HepG2 (cell line): ENCODE data around the gene ISY1. TPM values are rescaled to one million over a fixed set of nuclear protein-coding genes. Genes with fewer than 3 reads are reported as not detected.

Experiments
- ATAC-seq: fragments of 200-7000 bp; cut with Tn5 transposase; 3 replicates; pipeline ENCODE4 v1.9.1; 2020; ENCODE audit warnings: mild to moderate bottlenecking, moderate library complexity
- BruUV-seq: library from RNA; stranded (reverse); fragments of 400-500 nt; replicated peaks from 2 replicates; lab custom pipeline; 2021; lab: Mats Ljungman, UMichigan
- CTCF ChIA-PET: fragments of 300-600 bp; formaldehyde crosslinking; extraction: SDS; loops from one replicate; lab custom pipeline; 2021; ENCODE audit warnings: low total read pairs, inconsistent platforms, low intra/inter-chr PET ratio; lab: Yijun Ruan, JAX
- POLR2A ChIA-PET: fragments of 350-600 bp; sonication (Branson Sonifier 250); formaldehyde crosslinking; loops from one replicate; lab custom pipeline; 2020; ENCODE audit warnings: antibody characterized with exemption, inconsistent platforms; lab: Yijun Ruan, JAX
- DNase-seq: peaks from one replicate; pipeline ENCODE4 v3.0.0-alpha.2; 2015; ENCODE audit warnings: low spot score
- FAIRE-seq: peaks from 3 replicates; lab custom pipeline; 2011; peaks lifted over from hg19 to GRCh38; lab: Jason Lieb, UNC
- H2AFZ ChIP-seq: one replicate; pipeline ENCODE4 v1.6.1; 2011; ENCODE audit warnings: low read length, inconsistent platforms
- H3K27ac ChIP-seq: fragments of 300-600 bp; 3 replicates; pipeline ENCODE4 v1.8.0; 2011; ENCODE audit warnings: mixed run types, mild to moderate bottlenecking, mixed read lengths, low read length, inconsistent platforms; ENCODE audit not compliant: insufficient read depth; ENCODE audit errors: extremely low read length
- H3K27me3 ChIP-seq, 2 experiments: fragments of 200-600 bp in 1 of 2; 2 replicates in 1 of 2; 3 replicates in 1 of 2; pipeline versions ENCODE4 v1.6.0 to v1.8.0; 2011; ENCODE audit warnings: low read length in 2 of 2, mild to moderate bottlenecking in 2 of 2, moderate library complexity in 2 of 2, inconsistent platforms in 1 of 2; ENCODE audit not compliant: insufficient read depth in 2 of 2, control insufficient read depth in 1 of 2
- H3K36me3 ChIP-seq, 2 experiments: fragments of 200-600 bp in 1 of 2; replicated peaks in 1 of 2; 2 replicates in 1 of 2; 3 replicates in 1 of 2; pipeline versions ENCODE4 v1.5.1 to v1.8.0; 2011; ENCODE audit warnings: low read length in 2 of 2, inconsistent platforms in 1 of 2; ENCODE audit not compliant: insufficient read depth in 2 of 2, control insufficient read depth in 1 of 2
- H3K4me1 ChIP-seq: 2 replicates; pipeline ENCODE4 v1.5.1; 2012; ENCODE audit warnings: low read length, inconsistent platforms; ENCODE audit not compliant: insufficient read depth
- H3K4me2 ChIP-seq: 2 replicates; pipeline ENCODE4 v1.6.0; 2011; ENCODE audit warnings: low read depth, low read length, inconsistent platforms
- H3K4me3 ChIP-seq, 3 experiments: fragments of 200-600 bp in 1 of 3; sonication (generic), shearing (Covaris generic) in 1 of 3; replicated peaks in 1 of 3; 2 replicates each; pipeline ENCODE4 v1.5.1; 2011 to 2016; ENCODE audit warnings: low read length in 3 of 3, inconsistent platforms in 2 of 3, low read depth in 2 of 3, mild to moderate bottlenecking in 2 of 3, control low read depth in 1 of 3, mixed read lengths in 1 of 3; ENCODE audit not compliant: insufficient read depth in 1 of 3
- H3K79me2 ChIP-seq: one replicate; pipeline ENCODE4 v1.6.1; 2011; ENCODE audit warnings: low read length, inconsistent platforms; ENCODE audit not compliant: insufficient read depth
- H3K9ac ChIP-seq: 2 replicates; pipeline ENCODE4 v1.6.0; 2011; ENCODE audit warnings: mild to moderate bottlenecking, low read depth, low read length, inconsistent platforms; ENCODE audit not compliant: insufficient read depth
- H3K9me3 ChIP-seq: 2 replicates; pipeline ENCODE4 v1.5.1; 2012; ENCODE audit warnings: mild to moderate bottlenecking, low read length
- H4K20me1 ChIP-seq: 2 replicates; pipeline ENCODE4 v1.6.0; 2011; ENCODE audit warnings: inconsistent platforms, mild to moderate bottlenecking, low read length, moderate library complexity; ENCODE audit not compliant: insufficient read depth
- AHR ChIP-seq: IDR thresholded peaks from 2 replicates; pipeline ENCODE4 v1.6.1; 2018; ENCODE audit warnings: missing genetic modification reagents, missing compliant biosample characterization
- CTCF ChIP-seq: sonication (generic); formaldehyde crosslinking; IDR thresholded peaks from 2 replicates; pipeline ENCODE4 v1.5.0; 2020; ENCODE audit warnings: mild to moderate bottlenecking, missing genetic modification reagents, moderate library complexity
- GPN1 ChIP-seq: sonication (generic); formaldehyde crosslinking; IDR thresholded peaks from 2 replicates; pipeline ENCODE4 v1.5.1; 2020; ENCODE audit warnings: missing genetic modification reagents, borderline replicate concordance
- JDP2 ChIP-seq: sonication (generic); formaldehyde crosslinking; IDR thresholded peaks from 2 replicates; pipeline ENCODE4 v1.8.1; 2022; ENCODE audit warnings: missing genetic modification reagents, borderline replicate concordance
- MNT ChIP-seq: fragments of 450-650 bp; IDR thresholded peaks from 2 replicates; pipeline ENCODE4 v1.6.1; 2016
- RELA ChIP-seq: sonication (generic); formaldehyde crosslinking; IDR thresholded peaks from 2 replicates; pipeline ENCODE4 v1.4.0; 2020; ENCODE audit warnings: missing genetic modification reagents
- TIGD3 ChIP-seq: sonication (generic); formaldehyde crosslinking; IDR thresholded peaks from 2 replicates; pipeline ENCODE4 v1.5.1; 2020; ENCODE audit warnings: mild to moderate bottlenecking, missing genetic modification reagents, borderline replicate concordance
- ZNF430 ChIP-seq: sonication (generic); formaldehyde crosslinking; IDR thresholded peaks from 2 replicates; pipeline ENCODE4 v1.9.0; 2021; ENCODE audit warnings: mild to moderate bottlenecking, missing genetic modification reagents
- ZNF546 ChIP-seq: sonication (generic); formaldehyde crosslinking; conservative IDR thresholded peaks from 2 replicates; pipeline ENCODE4 v1.8.1; 2023; ENCODE audit warnings: mild to moderate bottlenecking, missing genetic modification reagents
- ZNF850 ChIP-seq: sonication (generic); formaldehyde crosslinking; conservative IDR thresholded peaks from 2 replicates; pipeline ENCODE4 v1.9.0; 2021; ENCODE audit warnings: mild to moderate bottlenecking, missing genetic modification reagents
- WGBS: methylation state at CpG from one replicate; pipeline ENCODE4 v1.1.6; 2017; ENCODE audit warnings: low lambda C conversion rate; 5-methylcytosine and 5-hydroxymethylcytosine counted together
- in situ Hi-C: cut with HindIII; loops from 2 replicates; pipeline ENCODE4 v1.10.0; 2017; ENCODE audit warnings: low pct_unique_long_range_greater_than_20kb; ENCODE audit not compliant: extremely low pct_ligation_motif_present
- intact Hi-C: fragments of 100-400 bp; cut with micrococcal nuclease; formaldehyde crosslinking; loops from one replicate; pipeline ENCODE4 v1.10.0; 2022; ENCODE audit not compliant: unreplicated experiment
- polyA plus RNA-seq, 8 experiments: library from polyadenylated mRNA; depleted of rRNA in 3 of 8; stranded (reverse) in 7 of 8; unstranded in 1 of 8; fragments of >200 nt; fragmentation: Illumina TruSeq in 4 of 8; extraction: Trizol in 4 of 8; gene quantifications; 2 replicates each; pipeline versions ENCODE4 v1.2.1 to v1.2.3, GENCODE V29; 2011 to 2016; ENCODE audit warnings: low read depth in 4 of 8, missing spikeins in 1 of 8, mixed read lengths in 1 of 8; ENCODE audit not compliant: insufficient read depth in 1 of 8
- total RNA-seq, 5 experiments: library from RNA; depleted of rRNA; stranded (reverse); fragments of >200 nt; fragmentation: Illumina TruSeq; extraction: Trizol; gene quantifications; 2 replicates each; pipeline ENCODE4 v1.2.3, GENCODE V29; 2016; ENCODE audit warnings: low read depth in 1 of 5

The ISY1 gene
- total and polyA plus RNA-seq, 2 of the 13 experiments (the other 11 are each of a cell fraction or from before 2014, with no cell fraction given): 21.0 to 39.1 TPM

- Histone ChIP-seq H3K27ac (no peak overlapping the region), H3K4me1 (peaks cover 24% of the 10 kb centered on the region), H2AFZ (no peak overlapping the region), H4K20me1 (no peaks in the 10 kb centered on the region), H3K4me3 (no peak overlapping the region), H3K9ac (no peak overlapping the region), H3K9me3 (no peaks in the 10 kb centered on the region), H3K27me3 (no peaks in the 10 kb centered on the region; a peak in 1 of 5 replicates), H3K36me3 (no peaks in the 10 kb centered on the region), H3K4me2 (no peak overlapping the region), H3K79me2 (no peaks in the 10 kb centered on the region)
- WGBS: 89% methylated on average over 4 of the region's 12 CpGs
- ChIA-PET POLR2A (interaction anchor here (0.8 kb wide), 1 partner anchor 76 kb away, joined by 3 read pairs; no protein-coding TSS in a partner anchor), CTCF (no interaction called here)
- ATAC-seq (peak; percentile 14), DNase-seq (no peak), FAIRE-seq (no peak)
- intact Hi-C loops: no loop called here
- TF ChIP-seq ZNF546 (CRISPR knock-in tag): no peak
- TF ChIP-seq CTCF (CRISPR knock-in tag): 0 out of 2 replicates have a peak, but pooled peaks have one; percentile 8
- BruUV-seq: no TSS peak
- in situ Hi-C loops: loop anchor here (10.0 kb wide), 1 partner anchor 110 kb away; no protein-coding TSS in a partner anchor
Observed at GRCh38 chr3:129085165-129085715, 75.6 kb downstream of the ISY1 start.

- Histone ChIP-seq H3K9me3 (no peaks in the 10 kb centered on the region), H3K4me1 (peaks cover 24% of the 10 kb centered on the region), H3K4me3 (no peak overlapping the region), H3K27me3 (no peaks in the 10 kb centered on the region; a peak in 1 of 5 replicates), H3K36me3 (no peaks in the 10 kb centered on the region), H3K9ac (no peak overlapping the region), H2AFZ (no peak overlapping the region), H3K4me2 (no peak overlapping the region), H4K20me1 (no peaks in the 10 kb centered on the region), H3K27ac (no peak overlapping the region), H3K79me2 (no peaks in the 10 kb centered on the region)
- in situ Hi-C loops: loop anchor here (10.0 kb wide), 1 partner anchor 110 kb away; no protein-coding TSS in a partner anchor
- no TSS peak for BruUV-seq
- FAIRE-seq: no peak
- 5% methylated on average over 3 of the region's 6 CpGs for WGBS
- ATAC-seq: no peak
- CTCF ChIA-PET: no interaction called here
- intact Hi-C loops: loop anchor here (5.0 kb wide), 1 partner anchor 112 kb away; no protein-coding TSS in a partner anchor
- POLR2A ChIA-PET: interaction anchor here (0.8 kb wide), 1 partner anchor 77 kb away, joined by 3 read pairs; no protein-coding TSS in a partner anchor
- no peak for DNase-seq
- no peak for TF ChIP-seq ZNF850
- TF ChIP-seq AHR (CRISPR knock-in tag): no peak
- no peak for TF ChIP-seq JDP2 (CRISPR knock-in tag)
- no peak for TF ChIP-seq GPN1 (CRISPR knock-in tag)
- no peak for TF ChIP-seq RELA (CRISPR knock-in tag)
- TF ChIP-seq MNT: no peak
- TF ChIP-seq ZNF430 (CRISPR knock-in tag): no peak
- TF ChIP-seq TIGD3 (CRISPR knock-in tag): no peak
Observed at GRCh38 chr3:129084501-129084900, 76.4 kb downstream of the ISY1 start.
